ENCODE data around the gene DAPP1.

DAPP1 gene

GRCh38 chr4:99915449-99915848, 98.8 kb downstream of the DAPP1 start:
- DNase-seq (ENCODE audit: low read depth in 2 of 2), result no peak

DNA sequence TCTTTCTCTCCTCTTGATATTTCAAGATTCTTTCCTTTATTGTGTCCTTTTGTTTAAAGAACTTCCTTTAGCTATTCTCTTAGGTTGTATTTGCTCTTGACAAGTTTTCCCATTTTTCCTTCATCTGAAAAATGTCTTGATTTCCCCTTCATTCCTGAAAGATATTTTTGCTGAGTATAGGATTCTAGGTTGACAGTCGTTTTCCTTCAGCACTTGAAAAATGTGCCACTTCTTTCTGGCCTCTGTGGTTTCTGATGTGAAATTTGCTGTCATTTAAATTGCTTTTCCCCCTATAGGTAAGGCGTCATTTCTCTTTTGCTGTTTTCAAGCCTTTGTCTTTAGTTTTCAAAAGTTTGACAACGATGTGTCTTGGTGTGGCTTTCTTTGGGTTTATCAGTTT, 100.9 kb downstream of the DAPP1 start:
- no peak for DNase-seq (ENCODE audit: low read depth in 2 of 2)

- no peak for DNase-seq (ENCODE audit: low read depth in 2 of 2)
These were observed 102.0 kb downstream of the DAPP1 start for GRCh38 chr4:99918656-99919055.
